Activated CD4-positive, alpha-beta T cell treated with anti-CD3 and anti-CD28 coated beads, Interleukin-2, amount 10 ng/mL, durations not matched to agents 24 days and 14 days (primary cell): ENCODE measurements around the gene ARHGAP8. TPM values are rescaled to one million over a fixed set of nuclear protein-coding genes. Genes with fewer than 3 reads are reported as not detected.
"Not testable (repeated sequence)": the region's sequence is repeated elsewhere in the genome, so short reads cannot be mapped to it uniquely, and the experiment has no call there.

Source experiments
- DNase-seq: peaks from one replicate; pipeline ENCODE4 v3.0.0; 2022
- H3K27ac Mint-ChIP-seq: one replicate; pipeline ENCODE4 v1.8.0; 2022; ENCODE audit warnings: mild to moderate bottlenecking, mixed read lengths
- H3K27me3 Mint-ChIP-seq: one replicate; pipeline ENCODE4 v1.8.0; 2022; ENCODE audit warnings: mixed read lengths
- H3K36me3 Mint-ChIP-seq: one replicate; pipeline ENCODE4 v1.8.0; 2022; ENCODE audit warnings: low read depth, mild to moderate bottlenecking, mixed read lengths
- H3K4me1 Mint-ChIP-seq: one replicate; pipeline ENCODE4 v1.8.0; 2021; ENCODE audit warnings: mixed read lengths
- H3K4me3 Mint-ChIP-seq: one replicate; pipeline ENCODE4 v1.8.0; 2022; ENCODE audit warnings: mild to moderate bottlenecking, moderate library complexity, mixed read lengths
- H3K9me3 Mint-ChIP-seq: one replicate; pipeline ENCODE4 v1.8.0; 2021; ENCODE audit warnings: mixed read lengths
- intact Hi-C: fragments of 100-400 bp; cut with micrococcal nuclease; formaldehyde crosslinking; loops from one replicate; pipeline ENCODE4 v1.15.1; 2023
- total RNA-seq: library from RNA; stranded (reverse); gene quantifications from 2 replicates; pipeline ENCODE4 v1.2.3, GENCODE V29; 2022

ARHGAP8 gene
- total RNA-seq, 1 donor from 2014 or later = 0.12 TPM

GRCh38 chr22:44858819-44859218 is 106.4 kb downstream of the ARHGAP8 start:
- H3K4me1 Mint-ChIP-seq, H3K9me3 Mint-ChIP-seq, H3K27me3 Mint-ChIP-seq, DNase-seq, intact Hi-C loops, H3K36me3 Mint-ChIP-seq, H3K27ac Mint-ChIP-seq, H3K4me3 Mint-ChIP-seq: not testable (repeated sequence)

- H3K4me1 Mint-ChIP-seq = no peaks in the 10 kb centered on the region
- DNase-seq = no peak
- H3K27ac Mint-ChIP-seq = no peak overlapping the region
- H3K9me3 Mint-ChIP-seq = no peaks in the 10 kb centered on the region
- H3K4me3 Mint-ChIP-seq = no peak overlapping the region
- H3K27me3 Mint-ChIP-seq = no peaks in the 10 kb centered on the region
- intact Hi-C loops = no loop called here
- H3K36me3 Mint-ChIP-seq = no peaks in the 10 kb centered on the region
Measured at GRCh38 chr22:44859641-44860040, 107.3 kb downstream of the ARHGAP8 start.

GRCh38 chr22:44860311-44860710 is 107.9 kb downstream of the ARHGAP8 start:
- H3K9me3 Mint-ChIP-seq = no peaks in the 10 kb centered on the region
- no peak overlapping the region for H3K27ac Mint-ChIP-seq
- no peaks in the 10 kb centered on the region for H3K4me1 Mint-ChIP-seq
- intact Hi-C loops = no loop called here
- no peak overlapping the region for H3K4me3 Mint-ChIP-seq
- no peak for DNase-seq
- H3K27me3 Mint-ChIP-seq = no peaks in the 10 kb centered on the region
- no peaks in the 10 kb centered on the region for H3K36me3 Mint-ChIP-seq

- no peak for DNase-seq
- Mint-ChIP-seq H3K27ac (no peak overlapping the region), H3K27me3 (no peaks in the 10 kb centered on the region), H3K4me1 (no peaks in the 10 kb centered on the region), H3K4me3 (no peak overlapping the region), H3K9me3 (no peaks in the 10 kb centered on the region), H3K36me3 (no peaks in the 10 kb centered on the region)
- intact Hi-C loops = no loop called here
Measured at GRCh38 chr22:44861245-44861644, 108.9 kb downstream of the ARHGAP8 start.

- Mint-ChIP-seq H3K36me3 (no peaks in the 10 kb centered on the region), H3K4me1 (no peaks in the 10 kb centered on the region), H3K27ac (no peak overlapping the region), H3K9me3 (no peaks in the 10 kb centered on the region), H3K4me3 (no peak overlapping the region), H3K27me3 (no peaks in the 10 kb centered on the region)
- DNase-seq = no peak
- intact Hi-C loops = no loop called here
Measured at GRCh38 chr22:44862281-44862680, 109.9 kb downstream of the ARHGAP8 start.

GRCh38 chr22:44862981-44863860 is 110.8 kb downstream of the ARHGAP8 start:
- H3K27ac Mint-ChIP-seq = no peak overlapping the region
- H3K4me3 Mint-ChIP-seq = no peak overlapping the region
- DNase-seq = no peak
- H3K27me3 Mint-ChIP-seq = no peaks in the 10 kb centered on the region
- H3K4me1 Mint-ChIP-seq = no peaks in the 10 kb centered on the region
- H3K36me3 Mint-ChIP-seq = no peaks in the 10 kb centered on the region
- H3K9me3 Mint-ChIP-seq = no peaks in the 10 kb centered on the region
- intact Hi-C loops = no loop called here

- no peak for DNase-seq
- intact Hi-C loops = no loop called here
- Mint-ChIP-seq H3K9me3 (no peaks in the 10 kb centered on the region), H3K36me3 (no peaks in the 10 kb centered on the region), H3K4me3 (no peak overlapping the region), H3K27me3 (no peaks in the 10 kb centered on the region), H3K27ac (no peak overlapping the region), H3K4me1 (peaks cover under 1% of the 10 kb centered on the region)
Measured at GRCh38 chr22:44865193-44866057, 113.0 kb downstream of the ARHGAP8 start.

- Mint-ChIP-seq H3K4me1 (peaks cover 2% of the 10 kb centered on the region), H3K9me3 (no peaks in the 10 kb centered on the region), H3K27ac (no peak overlapping the region), H3K36me3 (no peaks in the 10 kb centered on the region), H3K27me3 (no peaks in the 10 kb centered on the region), H3K4me3 (no peak overlapping the region)
- intact Hi-C loops = no loop called here
- no peak for DNase-seq
Measured at GRCh38 chr22:44869196-44869595, 116.8 kb downstream of the ARHGAP8 start.

GRCh38 chr22:44870021-44870420 is 117.6 kb downstream of the ARHGAP8 start:
- Mint-ChIP-seq H3K27ac (no peak overlapping the region), H3K4me3 (no peak overlapping the region), H3K4me1 (peaks cover 2% of the 10 kb centered on the region), H3K36me3 (no peaks in the 10 kb centered on the region), H3K9me3 (no peaks in the 10 kb centered on the region), H3K27me3 (no peaks in the 10 kb centered on the region)
- DNase-seq = no peak
- intact Hi-C loops = no loop called here

GRCh38 chr22:44871782-44872181 is 119.4 kb downstream of the ARHGAP8 start:
- intact Hi-C loops = no loop called here
- no peak overlapping the region for H3K27ac Mint-ChIP-seq
- no peak overlapping the region for H3K4me3 Mint-ChIP-seq
- no peaks in the 10 kb centered on the region for H3K36me3 Mint-ChIP-seq
- no peak for DNase-seq
- no peaks in the 10 kb centered on the region for H3K27me3 Mint-ChIP-seq
- H3K9me3 Mint-ChIP-seq = peaks cover 4% of the 10 kb centered on the region
- H3K4me1 Mint-ChIP-seq = peaks cover 2% of the 10 kb centered on the region

GRCh38 chr22:44876921-44877320 is 124.5 kb downstream of the ARHGAP8 start:
- H3K36me3 Mint-ChIP-seq = no peaks in the 10 kb centered on the region
- no peak overlapping the region for H3K4me3 Mint-ChIP-seq
- H3K27me3 Mint-ChIP-seq = no peaks in the 10 kb centered on the region
- no peak overlapping the region for H3K27ac Mint-ChIP-seq
- H3K9me3 Mint-ChIP-seq = peaks cover 4% of the 10 kb centered on the region
- no peak for DNase-seq
- H3K4me1 Mint-ChIP-seq = no peaks in the 10 kb centered on the region
- intact Hi-C loops = no loop called here

- Mint-ChIP-seq H3K4me3 (no peak overlapping the region), H3K9me3 (peaks cover 4% of the 10 kb centered on the region), H3K27ac (no peak overlapping the region), H3K4me1 (no peaks in the 10 kb centered on the region), H3K27me3 (no peaks in the 10 kb centered on the region), H3K36me3 (no peaks in the 10 kb centered on the region)
- no peak for DNase-seq
- intact Hi-C loops = no loop called here
Measured at GRCh38 chr22:44878483-44879300, 126.3 kb downstream of the ARHGAP8 start.

- Mint-ChIP-seq H3K36me3 (no peaks in the 10 kb centered on the region), H3K27ac (no peak overlapping the region), H3K27me3 (no peaks in the 10 kb centered on the region), H3K4me3 (no peak overlapping the region), H3K4me1 (no peaks in the 10 kb centered on the region), H3K9me3 (peaks cover 4% of the 10 kb centered on the region)
- intact Hi-C loops = no loop called here
- DNase-seq = no peak
Measured at GRCh38 chr22:44879301-44879680, 126.9 kb downstream of the ARHGAP8 start.
